K562 (cell line): Measurements from ENCODE around the gene UNC5B. TPM values are rescaled to one million over a fixed set of nuclear protein-coding genes. Genes with fewer than 3 reads are reported as not detected.
A peak's percentile ranks its signal among the peaks of the same experiment; 100 is the strongest.

Experiments
- CBX1 ChIP-seq: sonication (generic); IDR thresholded peaks from 2 replicates; pipeline ENCODE4 v1.6.1; 2016; ENCODE audit warnings: antibody characterized with exemption, low read depth, mild to moderate bottlenecking
- E2F5 ChIP-seq: sonication (generic); formaldehyde crosslinking; IDR thresholded peaks from 2 replicates; pipeline ENCODE4 v1.8.0; 2022; ENCODE audit warnings: mild to moderate bottlenecking, missing genetic modification reagents
- EP300 ChIP-seq: IDR thresholded peaks from 2 replicates; pipeline ENCODE4 v1.6.1; 2012; ENCODE audit warnings: low read length, improper control_type of control experiment
- GTF2F1 ChIP-seq: IDR thresholded peaks from 2 replicates; pipeline ENCODE4 v1.6.1; 2011; ENCODE audit warnings: low read depth, low read length, improper control_type of control experiment
- GTF3C2 ChIP-seq: IDR thresholded peaks from 3 replicates; pipeline ENCODE4 v1.6.1; 2011; ENCODE audit warnings: borderline replicate concordance, mild to moderate bottlenecking, moderate library complexity; ENCODE audit not compliant: insufficient read length; ENCODE audit errors: extremely low read depth
- POLR2A ChIP-seq: fragments of 450-650 bp; conservative IDR thresholded peaks from 2 replicates; pipeline ENCODE4 v1.6.1; 2016
- SOX6 ChIP-seq: fragments of 450-650 bp; IDR thresholded peaks from 2 replicates; pipeline ENCODE4 v1.6.1; 2014; ENCODE audit warnings: mild to moderate bottlenecking
- SP1 ChIP-seq: sonication (generic); formaldehyde crosslinking; IDR thresholded peaks from 2 replicates; pipeline ENCODE4 v1.8.1; 2022; ENCODE audit warnings: mild to moderate bottlenecking, missing genetic modification reagents
- TAF7 ChIP-seq: fragments of 450-650 bp; IDR thresholded peaks from 2 replicates; pipeline ENCODE4 v1.6.1; 2016; ENCODE audit warnings: missing genetic modification characterization, missing compliant biosample characterization
- THRAP3 ChIP-seq: fragments of 450-650 bp; IDR thresholded peaks from 2 replicates; pipeline ENCODE4 v1.6.1; 2016; ENCODE audit warnings: mild to moderate bottlenecking, inconsistent platforms, borderline replicate concordance
- XRCC3 ChIP-seq: fragments of 450-650 bp; IDR thresholded peaks from 2 replicates; pipeline ENCODE4 v1.6.1; 2017; ENCODE audit warnings: mild to moderate bottlenecking, moderate library complexity
- ZNF583 ChIP-seq: fragments of 250-450 bp; sonication (Bioruptor Pico); IDR thresholded peaks from 2 replicates; pipeline ENCODE4 v1.4.0; 2020
- polyA plus RNA-seq, 8 experiments: library from polyadenylated mRNA; depleted of rRNA in 4 of 8; stranded (reverse) in 5 of 8; unstranded in 3 of 8; fragments of >200 nt; fragmentation: Nextera tagmentation in 2 of 8; fragmentation: Illumina TruSeq in 1 of 8; extraction: Ambion mirVana in 2 of 8; extraction: Trizol in 1 of 8; gene quantifications; 2 replicates each; pipeline versions ENCODE4 v1.2.1 to v1.2.3, GENCODE V29; 2011 to 2014; ENCODE audit warnings: inconsistent platforms in 1 of 8, missing spikeins in 1 of 8
- total RNA-seq, 7 experiments: library from RNA; depleted of rRNA in 6 of 7; stranded (reverse); fragments of >200 nt in 6 of 7; fragmentation: Illumina TruSeq in 2 of 7; extraction: Trizol in 2 of 7; gene quantifications; 2 replicates each; pipeline versions ENCODE4 v1.2.1 to v1.2.3, GENCODE V29; 2011 to 2021; ENCODE audit warnings: low replicate concordance in 1 of 7
- TF ChIP-seq, protein P1 (sequence below), 2 experiments: IDR thresholded peaks in 1 of 2; conservative IDR thresholded peaks in 1 of 2; 2 replicates each; pipeline ENCODE4 v1.6.1; 2016; ENCODE audit warnings: low read depth in 2 of 2, mild to moderate bottlenecking in 1 of 2, missing compliant biosample characterization in 1 of 2, missing genetic modification characterization in 1 of 2, moderate library complexity in 1 of 2
- TF ChIP-seq, protein P2 (sequence below): fragments of 450-650 bp; IDR thresholded peaks from 2 replicates; pipeline ENCODE4 v1.6.1; 2016; ENCODE audit warnings: low read depth, mild to moderate bottlenecking, moderate library complexity
- TF ChIP-seq, protein P3 (sequence below): fragments of 200-800 bp; sonication (Bioruptor generic); IDR thresholded peaks from 2 replicates; pipeline ENCODE4 v1.6.1; 2017; ENCODE audit warnings: missing genetic modification characterization, missing compliant biosample characterization
- TF ChIP-seq, protein P4 (sequence below): fragments of 150-350 bp; conservative IDR thresholded peaks from 2 replicates; pipeline ENCODE4 v1.6.1; 2014; ENCODE audit warnings: low read length

The UNC5B gene
- total and polyA plus RNA-seq, 9 of the 15 experiments (the other 6 are each of a cell fraction or from before 2014, with no cell fraction given) = 0.10 to 8.4 (median 2.1) TPM

DNA sequence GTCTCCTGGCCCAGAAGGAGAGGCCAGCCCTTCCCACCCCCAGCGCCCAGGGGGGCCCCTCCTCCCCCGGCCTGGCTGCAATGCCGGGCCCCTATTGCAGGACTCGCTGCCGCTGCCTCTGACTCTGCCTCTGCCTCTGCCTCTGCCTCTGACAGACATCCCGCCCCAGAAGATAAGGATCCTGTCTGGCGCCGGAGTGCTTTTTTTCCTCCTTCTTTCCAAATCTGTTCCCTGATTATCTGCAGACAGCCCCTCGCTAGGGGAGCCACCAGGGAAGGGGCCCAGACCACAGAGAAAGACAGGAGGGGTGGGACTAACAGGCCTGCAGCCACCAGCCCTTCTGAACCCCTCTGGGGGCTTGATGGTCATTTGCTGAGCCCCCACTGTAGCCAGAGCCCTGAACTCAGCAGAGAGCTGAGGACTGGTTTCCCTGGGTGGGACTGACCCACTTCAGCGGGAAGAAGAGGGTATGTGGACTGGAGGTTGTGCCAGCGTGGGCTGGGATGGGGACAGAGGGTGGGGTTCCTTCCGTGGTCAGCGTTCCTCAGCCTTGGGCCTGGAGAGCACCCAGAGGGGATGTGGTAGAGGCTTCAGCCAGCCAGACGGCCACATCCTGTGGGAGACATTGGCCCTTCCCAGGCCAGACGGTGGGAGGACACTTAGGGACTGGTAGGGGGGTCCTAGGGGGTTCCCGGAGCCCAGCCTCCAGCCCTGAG lies 22.8 kb downstream of the UNC5B start (continued):
- TF ChIP-seq, protein P1, sequence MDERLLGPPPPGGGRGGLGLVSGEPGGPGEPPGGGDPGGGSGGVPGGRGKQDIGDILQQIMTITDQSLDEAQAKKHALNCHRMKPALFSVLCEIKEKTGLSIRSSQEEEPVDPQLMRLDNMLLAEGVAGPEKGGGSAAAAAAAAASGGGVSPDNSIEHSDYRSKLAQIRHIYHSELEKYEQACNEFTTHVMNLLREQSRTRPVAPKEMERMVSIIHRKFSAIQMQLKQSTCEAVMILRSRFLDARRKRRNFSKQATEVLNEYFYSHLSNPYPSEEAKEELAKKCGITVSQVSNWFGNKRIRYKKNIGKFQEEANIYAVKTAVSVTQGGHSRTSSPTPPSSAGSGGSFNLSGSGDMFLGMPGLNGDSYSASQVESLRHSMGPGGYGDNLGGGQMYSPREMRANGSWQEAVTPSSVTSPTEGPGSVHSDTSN (CRISPR knock-in tag; IDR thresholded peaks at IDR 0.05; ENCODE audit: low read depth) = no peak
- TF ChIP-seq, protein P1 (tag; conservative IDR thresholded peaks at IDR 0.05; ENCODE audit: low read depth) = 0 out of 2 replicates have a peak, but pooled peaks have one; percentile 46
- TF ChIP-seq GTF3C2 (no peak), E2F5 (no peak), ZNF583 (CRISPR knock-in tag) (no peak), TAF7 (no peak), SOX6 (0 out of 2 replicates have a peak, but pooled peaks have one; percentile 17), GTF2F1 (no peak), EP300 (peak; percentile 76), POLR2A (no peak), XRCC3 (no peak), SP1 (CRISPR knock-in tag) (no peak), CBX1 (no peak), THRAP3 (no peak)
- TF ChIP-seq, protein P2, sequence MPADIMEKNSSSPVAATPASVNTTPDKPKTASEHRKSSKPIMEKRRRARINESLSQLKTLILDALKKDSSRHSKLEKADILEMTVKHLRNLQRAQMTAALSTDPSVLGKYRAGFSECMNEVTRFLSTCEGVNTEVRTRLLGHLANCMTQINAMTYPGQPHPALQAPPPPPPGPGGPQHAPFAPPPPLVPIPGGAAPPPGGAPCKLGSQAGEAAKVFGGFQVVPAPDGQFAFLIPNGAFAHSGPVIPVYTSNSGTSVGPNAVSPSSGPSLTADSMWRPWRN = no peak
- TF ChIP-seq, protein P3, sequence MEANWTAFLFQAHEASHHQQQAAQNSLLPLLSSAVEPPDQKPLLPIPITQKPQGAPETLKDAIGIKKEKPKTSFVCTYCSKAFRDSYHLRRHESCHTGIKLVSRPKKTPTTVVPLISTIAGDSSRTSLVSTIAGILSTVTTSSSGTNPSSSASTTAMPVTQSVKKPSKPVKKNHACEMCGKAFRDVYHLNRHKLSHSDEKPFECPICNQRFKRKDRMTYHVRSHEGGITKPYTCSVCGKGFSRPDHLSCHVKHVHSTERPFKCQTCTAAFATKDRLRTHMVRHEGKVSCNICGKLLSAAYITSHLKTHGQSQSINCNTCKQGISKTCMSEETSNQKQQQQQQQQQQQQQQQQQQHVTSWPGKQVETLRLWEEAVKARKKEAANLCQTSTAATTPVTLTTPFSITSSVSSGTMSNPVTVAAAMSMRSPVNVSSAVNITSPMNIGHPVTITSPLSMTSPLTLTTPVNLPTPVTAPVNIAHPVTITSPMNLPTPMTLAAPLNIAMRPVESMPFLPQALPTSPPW (CRISPR knock-in tag) = peak; percentile 96
- TF ChIP-seq, protein P4, sequence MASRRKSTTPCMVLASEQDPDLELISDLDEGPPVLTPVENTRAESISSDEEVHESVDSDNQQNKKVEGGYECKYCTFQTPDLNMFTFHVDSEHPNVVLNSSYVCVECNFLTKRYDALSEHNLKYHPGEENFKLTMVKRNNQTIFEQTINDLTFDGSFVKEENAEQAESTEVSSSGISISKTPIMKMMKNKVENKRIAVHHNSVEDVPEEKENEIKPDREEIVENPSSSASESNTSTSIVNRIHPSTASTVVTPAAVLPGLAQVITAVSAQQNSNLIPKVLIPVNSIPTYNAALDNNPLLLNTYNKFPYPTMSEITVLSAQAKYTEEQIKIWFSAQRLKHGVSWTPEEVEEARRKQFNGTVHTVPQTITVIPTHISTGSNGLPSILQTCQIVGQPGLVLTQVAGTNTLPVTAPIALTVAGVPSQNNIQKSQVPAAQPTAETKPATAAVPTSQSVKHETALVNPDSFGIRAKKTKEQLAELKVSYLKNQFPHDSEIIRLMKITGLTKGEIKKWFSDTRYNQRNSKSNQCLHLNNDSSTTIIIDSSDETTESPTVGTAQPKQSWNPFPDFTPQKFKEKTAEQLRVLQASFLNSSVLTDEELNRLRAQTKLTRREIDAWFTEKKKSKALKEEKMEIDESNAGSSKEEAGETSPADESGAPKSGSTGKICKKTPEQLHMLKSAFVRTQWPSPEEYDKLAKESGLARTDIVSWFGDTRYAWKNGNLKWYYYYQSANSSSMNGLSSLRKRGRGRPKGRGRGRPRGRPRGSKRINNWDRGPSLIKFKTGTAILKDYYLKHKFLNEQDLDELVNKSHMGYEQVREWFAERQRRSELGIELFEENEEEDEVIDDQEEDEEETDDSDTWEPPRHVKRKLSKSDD = no peak
